ENCODE results near the gene TLR10. TPM values are rescaled to one million over a fixed set of nuclear protein-coding genes. Genes with fewer than 3 reads are reported as not detected.

TLR10 gene
- total and polyA plus RNA-seq, 5 experiments from 2014 or later: 0.30 to 2.7 (median 1.2) TPM; not detected in 1

Other genes with a start within 250 kb of the TLR10 start
- gene KLF3, start 118.8 kb downstream of the TLR10 start, total RNA-seq: 100 to 1,000 TPM; 124 to 125 TPM
- 10 to 100 TPM; 46.2 to 56.6 (median 50.8) TPM for gene KLF3, start 118.8 kb downstream of the TLR10 start, polyA plus RNA-seq
- 10 to 100 TPM; 11.1 to 13.3 TPM for gene TLR1, start 21.8 kb upstream of the TLR10 start, total RNA-seq
- gene TLR1, start 21.8 kb upstream of the TLR10 start, polyA plus RNA-seq: 1 to 10 TPM; 7.1 to 7.9 (median 7.4) TPM
- gene TLR6, start 73.8 kb upstream of the TLR10 start, total RNA-seq: 1 to 10 TPM; 4.0 to 4.1 TPM
- gene TLR6, start 73.8 kb upstream of the TLR10 start, polyA plus RNA-seq: under 1 TPM in 1 of 3 donors, not detected in 2; 0.29 TPM
- under 1 TPM in 1 of 2 experiments, not detected in 1; 0.34 TPM for gene FAM114A1, start 84.8 kb upstream of the TLR10 start, total RNA-seq
- gene FAM114A1, start 84.8 kb upstream of the TLR10 start, polyA plus RNA-seq: not detected
- gene TMEM156, start 249.4 kb upstream of the TLR10 start, total RNA-seq: 1 to 10 TPM; 7.8 to 9.4 TPM
- gene TMEM156, start 249.4 kb upstream of the TLR10 start, polyA plus RNA-seq: 10 to 100 TPM; 18.2 to 26.9 (median 21.5) TPM